ENCODE measurements around the gene TCF23. TPM values are rescaled to one million over a fixed set of nuclear protein-coding genes. Genes with fewer than 3 reads are reported as not detected.

TCF23 gene
- total and polyA plus RNA-seq, 2 of the 4 experiments (the other 2 are of a cell fraction), result not detected

GRCh38 chr2:27137322-27137935 is 11.4 kb upstream of the TCF23 start:
- peaks cover 12% of the 10 kb centered on the region for H4K20me1 ChIP-seq (ENCODE audit: insufficient read depth, low read length)
- peaks cover 9% of the 10 kb centered on the region for H3K4me1 ChIP-seq (ENCODE audit: control insufficient read depth, insufficient read depth, low read length)
- H3K36me3 ChIP-seq (ENCODE audit: control insufficient read depth, insufficient read depth, low read length), result peaks cover 6% of the 10 kb centered on the region; the same call in 1 of the 2 replicates
- ChIA-PET CTCF (interaction anchor here (0.7 kb wide), 1 partner anchor 9 kb away, joined by 3 read pairs; no protein-coding TSS in a partner anchor), POLR2A (ENCODE audit: unreplicated experiment) (no interaction called here)
- H3K23ac ChIP-seq (ENCODE audit: low read depth, low read length), result no peak overlapping the region
- in situ Hi-C loops (cut with MboI; ENCODE audit: low sequenced_read_pairs) (no loop called here), dilution Hi-C loops (cut with HindIII; ENCODE audit: low sequenced_read_pairs, unreplicated experiment) (no loop called here), intact Hi-C loops (cut with micrococcal nuclease) (no loop called here)
- no peak overlapping the region for H3K9ac ChIP-seq (ENCODE audit: low read depth, low read length)
- no peak overlapping the region for H3K4me3 ChIP-seq (ENCODE audit: insufficient read depth, low read depth, low read length)
- BruUV-seq (replicated peaks), result no TSS peak
- no peak overlapping the region for H2BK5ac ChIP-seq (ENCODE audit: low read depth, low read length, poor library complexity, severe bottlenecking)
- no peak overlapping the region for H2BK20ac ChIP-seq (ENCODE audit: low read depth, low read length)
- no peak overlapping the region for H2AK5ac ChIP-seq (ENCODE audit: low read depth, low read length)
- H4K5ac ChIP-seq (ENCODE audit: low read depth, low read length), result no peak overlapping the region
- H3K4ac ChIP-seq (ENCODE audit: low read depth, low read length), result no peak overlapping the region
- H3K79me1 ChIP-seq (ENCODE audit: low read depth in 1 of 2, low read length in 2 of 2), result peaks cover 12 to 19% of the 10 kb centered on the region in 2 experiments
- H4K8ac ChIP-seq (ENCODE audit: low read depth in 2 of 2, low read length in 2 of 2), result no peak overlapping the region
- DNase-seq (no peak), ATAC-seq (ENCODE audit: low read depth) (no peak)
- H3K27me3 ChIP-seq (ENCODE audit: control insufficient read depth, insufficient read depth, low read length), result peaks cover 19% of the 10 kb centered on the region
- H3K9me3 ChIP-seq (ENCODE audit: control insufficient read depth, insufficient read depth, low read length), result 0 out of 2 replicates have a peak, but pooled peaks cover 3% of the 10 kb centered on the region
- no peak overlapping the region for H3K4me2 ChIP-seq (ENCODE audit: low read depth, low read length)
- no peak overlapping the region for H3K27ac ChIP-seq (ENCODE audit: insufficient read depth, low read length)
- H2AFZ ChIP-seq (replicated peaks; ENCODE audit: low read length, poor library complexity), result no peak overlapping the region
- no peak overlapping the region for H4K91ac ChIP-seq (ENCODE audit: insufficient read depth, low read depth, low read length)
- H3K56ac ChIP-seq (ENCODE audit: extremely low read depth, insufficient read depth, low read length), result no peak overlapping the region
- no peak for TF ChIP-seq MAZ (IDR thresholded peaks at IDR 0.05; ENCODE audit: borderline replicate concordance, low read depth, low read length)
- no peak for TF ChIP-seq CHD1 (IDR thresholded peaks at IDR 0.05; ENCODE audit: low read depth, low read length)
- TF ChIP-seq FOS (IDR thresholded peaks at IDR 0.05; ENCODE audit: low read depth, low read length), result no peak
- TF ChIP-seq MXI1 (IDR thresholded peaks at IDR 0.05; ENCODE audit: borderline replicate concordance, low read depth, low read length), result no peak
- no peak for TF ChIP-seq ELK1 (IDR thresholded peaks at IDR 0.05; ENCODE audit: borderline replicate concordance, low read depth, low read length)
- TF ChIP-seq NFE2L2 (IDR thresholded peaks at IDR 0.05; ENCODE audit: low read depth, low read length), result no peak
- no peak for TF ChIP-seq USF2 (IDR thresholded peaks at IDR 0.05; ENCODE audit: low read depth, low read length)
- no peak for TF ChIP-seq POLR2A (IDR thresholded peaks at IDR 0.05; ENCODE audit: low read depth, low read length)
- no peak for TF ChIP-seq RCOR1 (IDR thresholded peaks at IDR 0.05; ENCODE audit: insufficient replicate concordance, low read length)
- no peak for TF ChIP-seq RAD21 (IDR thresholded peaks at IDR 0.05; ENCODE audit: low read length)
- TF ChIP-seq SMC3 (IDR thresholded peaks at IDR 0.05; ENCODE audit: low read depth, low read length), result no peak
- no peak for TF ChIP-seq BHLHE40 (IDR thresholded peaks at IDR 0.05; ENCODE audit: low read depth, low read length)
- TF ChIP-seq CEBPB (IDR thresholded peaks at IDR 0.05; ENCODE audit: low read depth, low read length), result no peak
- no peak for TF ChIP-seq MAFK (IDR thresholded peaks at IDR 0.05; ENCODE audit: low read depth, low read length)
- no peak for TF ChIP-seq CTCF (conservative IDR thresholded peaks at IDR 0.05; ENCODE audit: low read depth, low read length)
- no peak for TF ChIP-seq RFX5 (IDR thresholded peaks at IDR 0.05; ENCODE audit: low read depth, low read length)
- no peak overlapping the region for H2BK15ac ChIP-seq (ENCODE audit: low read depth, low read length)
- no peak overlapping the region for H2AK9ac ChIP-seq (replicated peaks; ENCODE audit: low read depth, low read length, poor library complexity)
- no peak overlapping the region for H3K14ac ChIP-seq (replicated peaks; ENCODE audit: low read depth, low read length)
- peaks cover 14% of the 10 kb centered on the region for H3K9me1 ChIP-seq (ENCODE audit: insufficient read depth, low read length)
- 88% methylated on average over 8 of the region's 21 CpGs; no CpG with 5 or more reads in 1 of the 2 experiments for WGBS, 2 experiments (ENCODE audit: extremely low coverage in 2 of 2, insufficient read length in 1 of 2)
- H2BK120ac ChIP-seq (ENCODE audit: low read depth, low read length), result no peak overlapping the region
- H3K18ac ChIP-seq (ENCODE audit: low read depth, low read length), result no peak overlapping the region
